ENCODE measurements around the gene NRXN3. TPM values are rescaled to one million over a fixed set of nuclear protein-coding genes. Genes with fewer than 3 reads are reported as not detected.
A peak's percentile ranks its signal among the peaks of the same experiment; 100 is the strongest.

Gene NRXN3
- total and polyA plus RNA-seq, 2 of the 4 experiments (the other 2 are of a cell fraction): 4.8 to 25.1 TPM

DNA sequence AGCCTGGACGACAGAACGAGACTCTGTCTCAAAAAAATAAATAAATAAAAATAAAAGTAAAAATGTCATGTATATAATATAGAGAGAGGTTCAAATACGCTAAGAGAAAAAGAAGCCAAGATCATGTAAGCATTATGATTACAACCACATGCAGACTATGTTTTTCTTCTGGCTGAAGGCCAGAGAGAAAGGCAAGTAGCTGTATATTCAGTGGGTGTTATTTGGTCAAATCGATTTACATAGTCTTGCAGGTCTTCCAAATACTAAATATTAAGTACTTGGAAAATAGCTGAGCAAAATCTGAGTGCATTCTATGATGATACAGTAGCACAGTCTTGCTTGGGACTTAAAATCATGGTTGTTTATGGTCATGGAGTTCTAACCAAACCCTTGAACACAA, 1283.1 kb downstream of the NRXN3 start:
- intact Hi-C loops (cut with micrococcal nuclease): no loop called here
- Histone ChIP-seq H3K23ac (ENCODE audit: low read depth, low read length) (no peak overlapping the region), H3K18ac (ENCODE audit: low read depth, low read length) (no peak overlapping the region), H3K9me1 (ENCODE audit: insufficient read depth, low read length) (no peaks in the 10 kb centered on the region), H3K56ac (ENCODE audit: extremely low read depth, insufficient read depth, low read length) (no peak overlapping the region), H3K36me3 (ENCODE audit: control insufficient read depth, insufficient read depth, low read length) (no peaks in the 10 kb centered on the region), H2BK20ac (ENCODE audit: low read depth, low read length) (no peak overlapping the region), H2BK5ac (ENCODE audit: low read depth, low read length, poor library complexity, severe bottlenecking) (no peak overlapping the region), H3K4me1 (ENCODE audit: control insufficient read depth, insufficient read depth, low read length) (no peaks in the 10 kb centered on the region), H3K4ac (ENCODE audit: low read depth, low read length) (no peak overlapping the region), H4K91ac (ENCODE audit: insufficient read depth, low read depth, low read length) (no peak overlapping the region), H4K20me1 (ENCODE audit: insufficient read depth, low read length) (no peaks in the 10 kb centered on the region), H4K5ac (ENCODE audit: low read depth, low read length) (no peak overlapping the region), H3K27me3 (ENCODE audit: control insufficient read depth, insufficient read depth, low read length) (no peaks in the 10 kb centered on the region), H3K27ac (ENCODE audit: insufficient read depth, low read length) (no peak overlapping the region), H2AK5ac (ENCODE audit: low read depth, low read length) (no peak overlapping the region), H3K4me2 (ENCODE audit: low read depth, low read length) (peak overlapping the region; percentile 62), H3K4me3 (ENCODE audit: insufficient read depth, low read depth, low read length) (no peak overlapping the region), H3K9me3 (ENCODE audit: control insufficient read depth, insufficient read depth, low read length) (no peaks in the 10 kb centered on the region), H2AK9ac (replicated peaks; ENCODE audit: low read depth, low read length, poor library complexity) (no peak overlapping the region), H2BK15ac (ENCODE audit: low read depth, low read length) (no peak overlapping the region), H2BK120ac (ENCODE audit: low read depth, low read length) (no peak overlapping the region), H3K9ac (ENCODE audit: low read depth, low read length) (no peak overlapping the region), H3K79me1 (ENCODE audit: low read depth in 1 of 2, low read length in 2 of 2) (no peaks in the 10 kb centered on the region), H3K14ac (replicated peaks; ENCODE audit: low read depth, low read length) (no peak overlapping the region), H4K8ac (ENCODE audit: low read depth in 2 of 2, low read length in 2 of 2) (no peak overlapping the region), H2AFZ (replicated peaks; ENCODE audit: low read length, poor library complexity) (no peak overlapping the region)
- peak; percentile 45 for DNase-seq
- ATAC-seq (ENCODE audit: low read depth): no peak; the same call in 1 of the 2 replicates
- dilution Hi-C loops (cut with HindIII; ENCODE audit: low sequenced_read_pairs, unreplicated experiment): no loop called here
- BruUV-seq (replicated peaks): no TSS peak
- CTCF ChIA-PET: no interaction called here
- WGBS, 2 experiments (ENCODE audit: extremely low coverage in 2 of 2, insufficient read length in 1 of 2): no CpG with 5 or more reads among the region's 4 CpGs
- TF ChIP-seq NFE2L2 (IDR thresholded peaks at IDR 0.05; ENCODE audit: low read depth, low read length): no peak
- no peak for TF ChIP-seq MAFK (IDR thresholded peaks at IDR 0.05; ENCODE audit: low read depth, low read length)
- TF ChIP-seq CTCF (conservative IDR thresholded peaks at IDR 0.05; ENCODE audit: low read depth, low read length): no peak
- TF ChIP-seq USF2 (IDR thresholded peaks at IDR 0.05; ENCODE audit: low read depth, low read length): no peak
- TF ChIP-seq RCOR1 (IDR thresholded peaks at IDR 0.05; ENCODE audit: insufficient replicate concordance, low read length): no peak
- TF ChIP-seq BHLHE40 (IDR thresholded peaks at IDR 0.05; ENCODE audit: low read depth, low read length): no peak
- TF ChIP-seq, protein P1, sequence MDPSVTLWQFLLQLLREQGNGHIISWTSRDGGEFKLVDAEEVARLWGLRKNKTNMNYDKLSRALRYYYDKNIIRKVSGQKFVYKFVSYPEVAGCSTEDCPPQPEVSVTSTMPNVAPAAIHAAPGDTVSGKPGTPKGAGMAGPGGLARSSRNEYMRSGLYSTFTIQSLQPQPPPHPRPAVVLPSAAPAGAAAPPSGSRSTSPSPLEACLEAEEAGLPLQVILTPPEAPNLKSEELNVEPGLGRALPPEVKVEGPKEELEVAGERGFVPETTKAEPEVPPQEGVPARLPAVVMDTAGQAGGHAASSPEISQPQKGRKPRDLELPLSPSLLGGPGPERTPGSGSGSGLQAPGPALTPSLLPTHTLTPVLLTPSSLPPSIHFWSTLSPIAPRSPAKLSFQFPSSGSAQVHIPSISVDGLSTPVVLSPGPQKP (IDR thresholded peaks at IDR 0.05; ENCODE audit: borderline replicate concordance, low read depth, low read length): no peak
- no peak for TF ChIP-seq POLR2A (IDR thresholded peaks at IDR 0.05; ENCODE audit: low read depth, low read length)
- no peak for TF ChIP-seq SMC3 (IDR thresholded peaks at IDR 0.05; ENCODE audit: low read depth, low read length)
- TF ChIP-seq CHD1 (IDR thresholded peaks at IDR 0.05; ENCODE audit: low read depth, low read length): no peak
- TF ChIP-seq MXI1 (IDR thresholded peaks at IDR 0.05; ENCODE audit: borderline replicate concordance, low read depth, low read length): no peak
- no peak for TF ChIP-seq RFX5 (IDR thresholded peaks at IDR 0.05; ENCODE audit: low read depth, low read length)
- TF ChIP-seq RAD21 (IDR thresholded peaks at IDR 0.05; ENCODE audit: low read length): no peak
- TF ChIP-seq MAZ (IDR thresholded peaks at IDR 0.05; ENCODE audit: borderline replicate concordance, low read depth, low read length): no peak
- in situ Hi-C loops (cut with MboI; ENCODE audit: low sequenced_read_pairs): no loop called here
- POLR2A ChIA-PET (ENCODE audit: unreplicated experiment): no interaction called here

Measured in IMR-90 (cell line).